ENCODE measurements around the gene TP53TG5.
A peak's percentile ranks its signal among the peaks of the same experiment; 100 is the strongest.

Gene TP53TG5

DNA sequence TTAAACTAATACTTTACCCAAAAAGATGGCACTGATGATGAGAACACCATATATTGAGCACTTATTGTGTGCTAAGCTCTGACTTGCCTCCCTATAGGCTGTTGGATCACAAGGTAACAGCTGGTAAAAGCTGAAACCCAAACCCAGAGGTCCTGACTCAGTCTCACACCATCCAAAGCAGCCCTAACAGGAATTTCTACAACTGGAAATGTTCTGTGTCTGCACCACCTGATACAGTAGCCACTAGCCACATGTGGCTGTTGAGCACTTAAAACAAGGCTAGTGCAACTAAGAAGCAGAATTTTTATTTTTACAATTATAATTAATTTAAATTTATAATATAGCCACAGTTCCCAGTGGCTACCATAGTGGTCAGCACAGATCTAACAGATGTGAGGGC lies 54.4 kb downstream of the TP53TG5 start:
- no peak for DNase-seq (ENCODE audit: low read depth)

DNA sequence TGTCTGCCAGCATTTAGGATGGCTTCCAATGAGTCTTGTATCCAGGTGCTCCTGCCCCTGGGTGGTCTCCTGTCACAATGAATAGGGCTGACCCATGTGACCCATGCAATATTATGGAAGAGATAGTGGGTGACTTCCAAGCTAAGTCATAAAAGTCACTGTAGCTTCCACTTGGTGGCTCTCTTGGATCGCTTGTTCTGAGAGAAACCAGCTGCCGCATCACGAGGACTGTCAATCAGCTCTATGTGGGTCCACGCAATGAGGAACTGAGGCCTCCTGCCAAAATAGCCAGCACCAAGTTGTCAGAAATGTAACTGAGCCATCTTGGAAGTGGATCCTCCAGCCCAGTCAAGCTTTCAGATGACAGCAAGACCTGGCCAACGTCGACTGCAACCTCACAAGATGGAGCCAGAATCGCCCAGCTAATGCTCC lies 55.2 kb downstream of the TP53TG5 start:
- DNase-seq (ENCODE audit: low read depth): peak; percentile 41
